HG02884 (cell line): ENCODE results near the gene SNAPC2.

Experiments used
- ATAC-seq: cut with Tn5 transposase; IDR thresholded peaks from one replicate; pipeline ENCODE4 v1.9.1; 2021; ENCODE audit warnings: mild to moderate bottlenecking, moderate library complexity; ENCODE audit not compliant: unreplicated experiment

SNAPC2 gene, protein sequence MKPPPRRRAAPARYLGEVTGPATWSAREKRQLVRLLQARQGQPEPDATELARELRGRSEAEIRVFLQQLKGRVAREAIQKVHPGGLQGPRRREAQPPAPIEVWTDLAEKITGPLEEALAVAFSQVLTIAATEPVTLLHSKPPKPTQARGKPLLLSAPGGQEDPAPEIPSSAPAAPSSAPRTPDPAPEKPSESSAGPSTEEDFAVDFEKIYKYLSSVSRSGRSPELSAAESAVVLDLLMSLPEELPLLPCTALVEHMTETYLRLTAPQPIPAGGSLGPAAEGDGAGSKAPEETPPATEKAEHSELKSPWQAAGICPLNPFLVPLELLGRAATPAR

GRCh38 chr19:7919610-7920518, at the start of gene SNAPC2:
SNAPC2 (plus strand) TSS chr19:7920338; CDS start chr19:7920367, 29 bp downstream.
- ATAC-seq: peak; percentile 47

DNA sequence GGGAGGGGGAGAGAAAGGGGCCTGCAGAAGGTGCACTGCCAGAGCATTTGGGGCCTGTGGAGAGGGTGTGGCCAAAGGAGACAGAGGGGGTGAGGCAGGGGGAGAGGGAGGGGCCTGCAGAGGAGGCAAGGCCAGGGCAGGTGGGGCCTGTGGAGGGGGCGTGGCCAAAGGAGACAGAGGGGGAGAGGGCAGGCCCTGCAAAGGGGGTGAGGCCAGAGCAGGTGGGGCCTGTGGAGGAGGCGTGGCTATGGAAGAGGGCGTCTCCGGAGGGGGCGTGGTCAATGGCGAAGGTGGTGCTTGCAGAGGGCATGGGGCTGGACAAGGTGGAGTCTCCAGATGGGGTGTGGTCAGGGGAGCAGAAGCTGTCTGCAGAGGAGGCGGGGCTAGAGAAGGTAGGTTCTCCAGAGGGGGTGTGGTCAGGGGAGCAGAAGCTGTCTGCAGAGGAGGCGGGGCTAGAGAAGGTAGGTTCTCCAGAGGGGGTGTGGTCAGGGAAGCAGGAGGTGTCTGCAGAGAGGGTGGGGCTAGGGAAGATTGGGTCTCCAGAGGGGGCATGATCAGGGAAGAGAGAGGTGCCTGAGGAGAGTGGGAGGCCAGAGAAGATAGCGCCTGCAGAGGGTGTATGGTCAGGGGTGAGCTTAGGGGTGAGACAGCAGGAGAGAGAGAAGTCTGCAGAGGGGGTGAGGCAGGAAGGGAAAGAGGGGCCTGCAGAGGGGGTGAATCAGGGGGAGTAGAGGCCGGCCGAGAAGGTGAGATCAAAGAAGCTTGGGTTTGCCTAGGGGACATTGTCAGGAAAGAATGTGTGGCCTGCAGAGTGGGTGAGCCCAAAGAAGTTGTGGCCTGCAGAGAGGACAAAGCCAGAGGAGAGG, 49.3 kb upstream of the SNAPC2 start:
- ATAC-seq: no peak

- no peak for ATAC-seq
Observed at GRCh38 chr19:7871437-7872305, 48.5 kb upstream of the SNAPC2 start.

DNA sequence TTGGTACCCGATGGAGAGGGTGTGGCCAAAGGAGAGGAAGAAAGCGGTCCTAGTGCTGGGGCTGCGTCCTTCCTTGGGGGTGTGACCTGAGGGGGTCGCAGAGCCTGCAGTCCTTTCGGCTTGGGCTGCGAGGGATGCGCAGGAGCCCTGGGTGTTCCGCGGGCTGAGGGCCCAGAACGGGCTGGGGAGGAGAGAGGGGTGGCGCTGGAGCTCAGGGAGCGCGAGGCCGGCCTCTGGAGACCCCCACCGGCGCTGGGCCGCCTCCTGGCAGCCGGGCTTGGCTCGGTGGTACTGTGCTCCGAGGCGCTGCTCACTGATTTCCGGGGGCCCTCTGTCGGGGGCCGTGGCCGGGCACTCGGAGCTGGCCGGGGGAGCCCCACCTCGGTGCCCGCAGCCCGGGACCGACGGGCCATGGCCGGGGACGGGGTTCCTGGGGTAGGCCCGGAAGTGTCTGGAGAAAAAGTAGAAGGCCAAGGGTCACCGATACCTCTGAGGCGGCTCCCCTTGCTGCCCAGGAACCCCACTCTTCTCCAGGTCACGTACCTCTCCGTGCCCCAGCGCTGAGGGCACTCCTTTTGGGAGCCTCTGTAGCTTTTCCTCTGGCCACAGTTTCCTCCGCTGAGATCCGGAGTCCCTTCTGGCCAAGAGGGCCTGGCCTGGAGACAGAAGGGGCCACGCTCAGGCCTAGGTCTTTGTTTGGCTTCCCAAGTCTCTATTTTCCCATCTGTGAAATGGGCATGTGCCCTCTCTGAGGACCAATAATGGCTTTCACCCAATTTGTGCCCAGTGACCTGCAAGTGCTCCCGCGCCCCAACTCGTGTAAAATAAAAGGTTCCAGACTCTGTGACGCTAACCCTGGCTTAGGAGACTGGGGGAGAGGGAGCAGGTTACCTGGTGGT, 47.6 kb upstream of the SNAPC2 start:
- no peak for ATAC-seq

GRCh38 chr19:7873304-7874075, 46.6 kb upstream of the SNAPC2 start:
- ATAC-seq: no peak

DNA sequence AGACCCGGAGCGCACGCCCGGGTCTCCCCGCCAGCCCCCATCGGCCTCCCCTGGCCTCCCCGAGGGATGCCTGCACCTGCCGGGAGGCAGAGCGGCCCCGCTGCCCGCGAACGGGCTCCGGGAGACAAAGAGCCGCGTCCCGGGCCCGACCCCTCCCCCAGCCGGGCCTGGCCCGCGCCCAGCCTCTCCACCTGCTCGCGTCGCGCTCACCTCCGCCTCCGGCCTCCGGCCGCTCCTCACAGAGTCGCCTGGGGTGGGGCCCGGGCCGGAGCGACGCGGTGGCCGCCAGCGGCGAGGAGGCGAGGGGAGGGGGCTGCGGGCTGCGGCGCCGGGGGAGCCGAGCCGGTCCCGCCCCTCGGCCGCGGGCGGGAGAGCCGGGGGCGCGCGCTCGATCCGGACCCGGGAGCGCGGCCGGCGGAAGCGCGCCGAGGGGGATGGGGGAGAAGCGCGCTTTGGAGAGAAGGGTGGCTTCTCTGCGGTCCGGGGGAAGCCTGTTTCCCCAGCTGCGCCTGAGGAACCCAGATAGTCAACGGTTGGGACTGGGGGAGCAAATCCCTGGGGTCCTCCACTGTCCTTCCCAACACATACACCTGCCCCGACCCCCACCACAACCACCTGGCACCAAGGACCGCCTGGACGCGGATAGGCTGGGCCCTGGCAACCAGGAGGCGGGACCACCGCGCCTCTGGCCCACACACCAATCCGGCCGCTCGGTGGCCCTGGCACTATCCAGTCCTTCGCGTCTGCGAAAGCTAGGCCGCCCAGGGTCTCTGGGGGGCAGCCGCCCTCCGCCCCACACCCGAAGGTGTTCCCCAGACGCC, 45.9 kb upstream of the SNAPC2 start, which contains the start of gene PRR36:
TSS of gene PRR36 (minus strand) at position 315 of the 821 bp plus-strand sequence. CDS start 701 bp downstream, outside the sequence.
- no peak for ATAC-seq

GRCh38 chr19:7874897-7875273, 45.3 kb upstream of the SNAPC2 start:
- no peak for ATAC-seq

- no peak for ATAC-seq
Observed at GRCh38 chr19:7877249-7877836, 42.8 kb upstream of the SNAPC2 start.

GRCh38 chr19:7879111-7879807, 40.9 kb upstream of the SNAPC2 start:
- no peak for ATAC-seq

GRCh38 chr19:7879836-7880235, 40.3 kb upstream of the SNAPC2 start:
- ATAC-seq: no peak

DNA sequence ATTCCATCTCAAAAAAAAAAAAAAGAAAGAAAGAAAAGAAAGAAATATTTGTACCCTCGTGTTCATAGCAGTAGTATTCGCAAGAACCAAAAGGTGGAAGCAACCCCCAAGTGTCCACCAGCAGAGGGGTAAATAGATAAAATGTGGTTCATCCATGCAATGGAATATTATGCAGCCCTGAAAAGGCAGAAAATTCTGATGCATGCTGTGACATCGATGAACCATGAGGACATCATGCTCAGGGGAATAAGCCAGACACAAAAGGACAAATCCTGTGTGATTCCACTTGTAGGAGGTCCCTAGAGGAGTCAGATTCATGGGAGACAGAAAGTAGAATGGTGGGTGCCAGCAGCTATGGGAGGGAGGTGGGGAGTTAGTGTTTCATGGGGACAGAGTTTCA, 38.2 kb upstream of the SNAPC2 start:
- ATAC-seq: no peak

GRCh38 chr19:7883105-7883504, 37.0 kb upstream of the SNAPC2 start:
- ATAC-seq: no peak

- no peak for ATAC-seq
Observed at GRCh38 chr19:7883796-7884570, 36.2 kb upstream of the SNAPC2 start.

DNA sequence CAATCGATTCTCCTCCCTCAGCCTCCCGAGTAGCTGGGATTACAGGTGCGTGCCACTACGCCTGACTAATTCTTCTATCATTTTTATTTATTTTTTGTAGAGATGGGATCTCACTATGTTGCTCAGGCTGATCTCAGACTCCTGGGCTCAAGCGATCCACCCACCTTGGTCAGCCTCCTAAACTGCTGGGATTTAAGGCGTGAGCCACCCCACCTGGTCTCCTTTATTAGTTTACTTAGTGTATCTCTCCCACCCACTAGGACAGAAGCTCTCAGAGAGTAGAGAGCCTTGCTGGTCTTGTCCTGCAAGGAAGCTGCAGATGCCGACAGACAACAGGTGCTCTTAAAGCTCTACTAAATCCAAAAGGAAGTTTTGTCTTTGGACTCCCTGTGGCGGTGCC, 34.3 kb upstream of the SNAPC2 start:
- ATAC-seq: no peak

DNA sequence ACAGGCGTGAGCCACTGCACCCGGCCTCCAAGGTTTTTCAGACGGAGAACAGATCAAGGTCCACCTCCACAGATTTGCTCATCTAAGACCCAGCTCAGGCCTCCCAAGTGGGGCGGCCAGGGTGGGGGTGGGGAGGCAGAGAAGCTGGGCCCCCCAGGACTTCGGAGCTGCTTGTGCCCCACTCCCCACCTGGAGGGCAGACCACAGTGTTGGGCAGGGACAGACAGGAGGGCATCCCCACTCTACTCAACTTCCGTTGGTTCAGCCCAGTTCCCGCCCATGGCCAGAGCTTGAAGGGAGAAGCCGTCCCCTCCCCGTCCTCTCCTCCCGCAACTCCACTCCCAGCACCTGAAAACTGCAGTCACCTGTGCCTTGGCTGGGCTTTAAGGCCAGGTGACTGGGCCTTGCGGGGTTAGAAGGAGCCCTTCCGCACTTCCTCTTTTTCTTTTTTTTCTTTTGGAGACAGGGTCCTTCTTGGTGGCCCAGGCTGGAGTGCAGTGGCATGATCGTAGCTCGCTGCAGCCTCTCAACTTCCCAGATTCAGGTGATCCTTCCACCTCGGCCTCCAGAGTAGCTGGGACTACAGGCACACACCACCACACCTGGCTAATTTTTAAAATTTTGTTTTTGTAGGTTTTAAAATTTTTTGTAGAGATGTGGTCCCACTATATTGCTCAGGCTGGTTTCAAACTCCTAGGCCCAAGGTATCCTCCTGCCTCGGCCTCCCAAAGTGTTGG, 32.6 kb upstream of the SNAPC2 start:
- ATAC-seq: no peak
